ENCODE data around the gene SCMH1. TPM values are rescaled to one million over a fixed set of nuclear protein-coding genes. Genes with fewer than 3 reads are reported as not detected.

Gene SCMH1
- polyA plus RNA-seq, 1 of the 3 experiments (the other 2 are of a cell fraction) = 38.5 TPM

- TF ChIP-seq MXI1 (IDR thresholded peaks at IDR 0.05; ENCODE audit: low read depth, low read length) (no peak), USF2 (IDR thresholded peaks at IDR 0.05; ENCODE audit: borderline replicate concordance, low read depth, low read length) (no peak)
These were observed 8.4 kb downstream of the SCMH1 start (continued) for GRCh38 chr1:41233708-41234107.

- ChIA-PET CTCF (no interaction called here), POLR2A (no interaction called here)
- Histone ChIP-seq H3K9me2 (no peaks in the 10 kb centered on the region), H3F3A (replicated peaks; ENCODE audit: insufficient read depth) (peaks cover 7% of the 10 kb centered on the region), H3K9me3 (no peaks in the 10 kb centered on the region), H3K27ac (ENCODE audit: low read depth in 2 of 2, low read length in 1 of 2) (no peak overlapping the region), H3K4me1 (ENCODE audit: control insufficient read depth in 1 of 2, insufficient read depth in 2 of 2, low read depth in 1 of 2, low read length in 1 of 2) (no peaks in the 10 kb centered on the region; a peak in 1 of 4 replicates), H3K27me3 (ENCODE audit: insufficient read depth) (no peaks in the 10 kb centered on the region), H3K36me3 (replicated peaks in 1 of 2; ENCODE audit: control insufficient read depth in 1 of 2, insufficient read depth in 2 of 2, low read length in 1 of 2) (peaks cover 0 to 5% of the 10 kb centered on the region in 2 experiments), H3K9ac (no peak overlapping the region), H3K4me2 (no peak overlapping the region), H3K4me3 (ENCODE audit: low read depth in 2 of 2, low read length in 1 of 2) (no peak overlapping the region), H4K20me1 (ENCODE audit: insufficient read depth) (peaks cover 14% of the 10 kb centered on the region; the same call in 1 of the 2 replicates), H3K79me2 (ENCODE audit: insufficient read depth) (peaks cover 66% of the 10 kb centered on the region), H2AFZ (ENCODE audit: low read depth) (no peak overlapping the region)
- no peak for TF ChIP-seq GABPA (IDR thresholded peaks at IDR 0.05; ENCODE audit: low read depth)
- no peak for TF ChIP-seq MXI1 (IDR thresholded peaks at IDR 0.05; ENCODE audit: low read depth, low read length)
- no peak for TF ChIP-seq FOXM1 (IDR thresholded peaks at IDR 0.05; ENCODE audit: low read depth)
- TF ChIP-seq MAX (IDR thresholded peaks at IDR 0.05; ENCODE audit: low read depth) = no peak
- TF ChIP-seq ELF1 (IDR thresholded peaks at IDR 0.05) = no peak
- no peak for TF ChIP-seq CHD2 (IDR thresholded peaks at IDR 0.05; ENCODE audit: low read length, partially characterized antibody)
- TF ChIP-seq ZBTB33 (IDR thresholded peaks at IDR 0.05; ENCODE audit: borderline replicate concordance, low read depth) = no peak
- no peak for TF ChIP-seq TEAD4 (IDR thresholded peaks at IDR 0.05; ENCODE audit: borderline replicate concordance, insufficient read depth)
- TF ChIP-seq NRF1 (IDR thresholded peaks at IDR 0.05; ENCODE audit: low read depth, low read length) = no peak
- TF ChIP-seq RFX5 (IDR thresholded peaks at IDR 0.05; ENCODE audit: low read length) = no peak
- TF ChIP-seq FOSL2 (IDR thresholded peaks at IDR 0.05; ENCODE audit: borderline replicate concordance, low read depth) = no peak
- no peak for TF ChIP-seq EP300 (IDR thresholded peaks at IDR 0.05; ENCODE audit: borderline replicate concordance in 1 of 2, low read depth in 1 of 2, low read length in 1 of 2)
- TF ChIP-seq YY1 (IDR thresholded peaks at IDR 0.05; ENCODE audit: low read depth) = no peak
- no peak for TF ChIP-seq RAD21 (IDR thresholded peaks at IDR 0.05; ENCODE audit: low read length)
- no peak for TF ChIP-seq POLR2AphosphoS5 (IDR thresholded peaks at IDR 0.05; ENCODE audit: low read depth, low read length)
- no peak for TF ChIP-seq REST (IDR thresholded peaks at IDR 0.05; ENCODE audit: low read depth, low read length)
- TF ChIP-seq NFIC (IDR thresholded peaks at IDR 0.05; ENCODE audit: borderline replicate concordance) = no peak
- TF ChIP-seq GATA2 (CRISPR knock-in tag; IDR thresholded peaks at IDR 0.05) = no peak
- no peak for TF ChIP-seq USF1 (IDR thresholded peaks at IDR 0.05; ENCODE audit: borderline replicate concordance, low read depth)
- no peak for TF ChIP-seq SMC3 (IDR thresholded peaks at IDR 0.05; ENCODE audit: low read depth, low read length)
- WGBS (ENCODE audit: low lambda C conversion rate) = 97% methylated on average over 3 of the region's 3 CpGs
- DNase-seq = no peak
These were observed 9.8 kb downstream of the SCMH1 start for GRCh38 chr1:41232305-41232704.

All from SK-N-SH (cell line).